HG02852 (cell line): ENCODE data around the gene LINC01488.

Experiments used
- ATAC-seq: cut with Tn5 transposase; IDR thresholded peaks from one replicate; pipeline ENCODE4 v1.9.1; 2021; ENCODE audit warnings: mild to moderate bottlenecking, moderate library complexity; ENCODE audit not compliant: unreplicated experiment

LINC01488 gene

GRCh38 chr11:69541501-69542313, 60.2 kb downstream of the LINC01488 start:
- no peak for ATAC-seq

DNA sequence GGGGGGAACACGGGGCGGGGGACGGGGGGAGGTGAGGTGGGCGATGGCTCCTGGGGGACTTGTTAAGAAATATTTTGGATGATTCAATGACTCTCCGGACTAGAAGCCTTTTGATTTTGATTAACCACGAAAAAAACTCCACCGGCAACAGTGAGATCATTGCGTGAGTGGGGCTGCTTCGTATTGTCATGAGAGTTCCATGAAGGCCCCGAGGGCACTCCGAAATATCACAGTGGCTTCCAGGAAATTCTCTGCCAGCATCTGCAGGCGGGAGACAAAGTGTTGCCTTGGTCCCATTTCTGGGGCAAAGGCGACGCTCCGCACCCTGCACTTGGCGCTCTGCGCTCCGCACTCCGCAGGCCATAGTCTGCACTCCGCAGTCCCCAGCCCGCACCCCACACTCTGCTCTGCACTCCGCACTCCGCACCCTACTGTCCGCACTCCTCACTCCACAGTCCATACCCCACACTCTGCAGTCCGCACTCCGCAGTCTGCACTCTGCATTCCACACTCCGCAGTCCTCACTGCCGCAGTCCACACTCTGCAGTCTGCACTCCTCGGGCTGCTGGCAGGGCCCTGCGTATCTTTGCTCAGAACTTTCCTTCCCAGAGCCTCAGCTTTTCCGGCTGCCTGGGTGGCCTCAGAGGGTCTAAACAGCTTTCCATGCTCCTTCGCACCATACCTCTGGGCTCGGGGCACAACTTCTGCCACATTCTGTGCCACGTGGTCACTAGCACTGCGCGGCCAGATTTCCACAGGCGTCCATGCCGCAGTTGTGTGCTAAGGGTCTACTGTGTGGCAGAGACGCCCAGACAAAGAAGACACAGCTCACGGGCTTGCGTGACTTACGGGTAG, 61.1 kb downstream of the LINC01488 start:
- ATAC-seq, result no peak
